ENCODE measurements around the gene CPB2. TPM values are rescaled to one million over a fixed set of nuclear protein-coding genes. Genes with fewer than 3 reads are reported as not detected.

CPB2 gene
- total and polyA plus RNA-seq, 10 donors, result not detected

GRCh38 chr13:46086985-46087384 is 17.8 kb downstream of the CPB2 start:
- TF ChIP-seq POLR2A (IDR thresholded peaks at IDR 0.05), result no peak
- TF ChIP-seq, protein P1, sequence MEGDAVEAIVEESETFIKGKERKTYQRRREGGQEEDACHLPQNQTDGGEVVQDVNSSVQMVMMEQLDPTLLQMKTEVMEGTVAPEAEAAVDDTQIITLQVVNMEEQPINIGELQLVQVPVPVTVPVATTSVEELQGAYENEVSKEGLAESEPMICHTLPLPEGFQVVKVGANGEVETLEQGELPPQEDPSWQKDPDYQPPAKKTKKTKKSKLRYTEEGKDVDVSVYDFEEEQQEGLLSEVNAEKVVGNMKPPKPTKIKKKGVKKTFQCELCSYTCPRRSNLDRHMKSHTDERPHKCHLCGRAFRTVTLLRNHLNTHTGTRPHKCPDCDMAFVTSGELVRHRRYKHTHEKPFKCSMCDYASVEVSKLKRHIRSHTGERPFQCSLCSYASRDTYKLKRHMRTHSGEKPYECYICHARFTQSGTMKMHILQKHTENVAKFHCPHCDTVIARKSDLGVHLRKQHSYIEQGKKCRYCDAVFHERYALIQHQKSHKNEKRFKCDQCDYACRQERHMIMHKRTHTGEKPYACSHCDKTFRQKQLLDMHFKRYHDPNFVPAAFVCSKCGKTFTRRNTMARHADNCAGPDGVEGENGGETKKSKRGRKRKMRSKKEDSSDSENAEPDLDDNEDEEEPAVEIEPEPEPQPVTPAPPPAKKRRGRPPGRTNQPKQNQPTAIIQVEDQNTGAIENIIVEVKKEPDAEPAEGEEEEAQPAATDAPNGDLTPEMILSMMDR (IDR thresholded peaks at IDR 0.05 in 8 of 11, conservative IDR thresholded peaks at IDR 0.05 in 3 of 11), result no peak
- no peak for TF ChIP-seq POLR2AphosphoS5 (IDR thresholded peaks at IDR 0.05)
- Histone ChIP-seq H3K36me3 (no peaks in the 10 kb centered on the region), H3K4me3 (no peak overlapping the region), H3K4me1 (no peaks in the 10 kb centered on the region), H3K27me3 (replicated peaks in 1 of 7) (peaks cover 0 to 10% (median 0%) of the 10 kb centered on the region in 7 donors), H3K9me3 (no peaks in the 10 kb centered on the region), H3K27ac (no peak overlapping the region)
- 89 to 97% (median 95%) methylated on average over 10 to 12 of the region's 12 CpGs for WGBS, 5 donors
- intact Hi-C loops (cut with DNase I; ENCODE audit: low total_unique reads), result no loop called here
- DNase-seq, result no peak

- no peak for TF ChIP-seq POLR2AphosphoS5 (IDR thresholded peaks at IDR 0.05)
- TF ChIP-seq, protein P1 (IDR thresholded peaks at IDR 0.05 in 8 of 11, conservative IDR thresholded peaks at IDR 0.05 in 3 of 11), result no peak
- no peak for TF ChIP-seq POLR2A (IDR thresholded peaks at IDR 0.05)
- H3K27ac ChIP-seq, result no peak overlapping the region
- H3K36me3 ChIP-seq, result no peaks in the 10 kb centered on the region
- H3K9me3 ChIP-seq, result no peaks in the 10 kb centered on the region
- H3K4me1 ChIP-seq, result no peaks in the 10 kb centered on the region
- intact Hi-C loops (cut with DNase I; ENCODE audit: low total_unique reads), result no loop called here
- no peak overlapping the region for H3K4me3 ChIP-seq
- 79 to 89% (median 88%) methylated on average over 6 to 12 of the region's 12 CpGs for WGBS, 5 donors
- peaks cover 0 to 10% (median 0%) of the 10 kb centered on the region in 7 donors for H3K27me3 ChIP-seq (replicated peaks in 1 of 7)
- no peak for DNase-seq
Observed at GRCh38 chr13:46086421-46086922, 18.4 kb downstream of the CPB2 start.

GRCh38 chr13:46085737-46086136 is 19.1 kb downstream of the CPB2 start:
- Histone ChIP-seq H3K9me3 (no peaks in the 10 kb centered on the region), H3K4me3 (no peak overlapping the region), H3K27ac (no peak overlapping the region), H3K27me3 (replicated peaks in 1 of 7) (peaks cover 0 to 10% (median 0%) of the 10 kb centered on the region in 7 donors), H3K4me1 (no peaks in the 10 kb centered on the region), H3K36me3 (no peaks in the 10 kb centered on the region)
- 91 to 98% (median 95%) methylated on average over 10 to 13 of the region's 13 CpGs for WGBS, 5 donors
- no peak for DNase-seq
- TF ChIP-seq POLR2AphosphoS5 (IDR thresholded peaks at IDR 0.05) (no peak), POLR2A (IDR thresholded peaks at IDR 0.05) (no peak)
- TF ChIP-seq, protein P1 (IDR thresholded peaks at IDR 0.05 in 8 of 11, conservative IDR thresholded peaks at IDR 0.05 in 3 of 11), result no peak
- intact Hi-C loops (cut with DNase I; ENCODE audit: low total_unique reads), result no loop called here

GRCh38 chr13:46082324-46082723 is 22.5 kb downstream of the CPB2 start:
- peaks cover 0 to 7% (median 0%) of the 10 kb centered on the region in 7 donors for H3K27me3 ChIP-seq (replicated peaks in 1 of 7)
- TF ChIP-seq POLR2AphosphoS5 (IDR thresholded peaks at IDR 0.05), result no peak
- TF ChIP-seq, protein P1 (IDR thresholded peaks at IDR 0.05 in 8 of 11, conservative IDR thresholded peaks at IDR 0.05 in 3 of 11), result no peak
- no peak for TF ChIP-seq POLR2A (IDR thresholded peaks at IDR 0.05)
- no peak overlapping the region for H3K27ac ChIP-seq
- H3K4me1 ChIP-seq, result no peaks in the 10 kb centered on the region
- no peak overlapping the region for H3K4me3 ChIP-seq
- DNase-seq, result no peak
- no peaks in the 10 kb centered on the region for H3K36me3 ChIP-seq
- no peaks in the 10 kb centered on the region for H3K9me3 ChIP-seq
- WGBS, 5 donors, result 93 to 97% (median 95%) methylated on average over 5 of the region's 5 CpGs
- intact Hi-C loops (cut with DNase I; ENCODE audit: low total_unique reads), result no loop called here
